Fibroblast of skin of scalp (primary cell): ENCODE data around the gene PFN1.

ENCODE experiments used
- DNase-seq: peaks from one replicate; pipeline ENCODE4 v3.0.0-alpha.2; 2013

The PFN1 gene

GRCh38 chr17:4967539-4968485, 19.5 kb upstream of the PFN1 start, which contains the start of gene SPAG7:
SPAG7 (minus strand) TSS chr17:4967817; CDS start chr17:4967804, 13 bp downstream.
- DNase-seq: peak; percentile 98

- peak; percentile 100 for DNase-seq
These were observed 18.7 kb upstream of the PFN1 start for GRCh38 chr17:4966844-4967538.

GRCh38 chr17:4965311-4965986, 17.1 kb upstream of the PFN1 start:
- DNase-seq: no peak

- no peak for DNase-seq
These were observed 12.1 kb upstream of the PFN1 start for GRCh38 chr17:4960279-4960922.

- DNase-seq: no peak
These were observed 11.1 kb upstream of the PFN1 start for GRCh38 chr17:4959261-4959965.

GRCh38 chr17:4958102-4958501, 9.8 kb upstream of the PFN1 start:
- no peak for DNase-seq

GRCh38 chr17:4956493-4957061, 8.2 kb upstream of the PFN1 start:
- no peak for DNase-seq

- no peak for DNase-seq
These were observed 6.8 kb upstream of the PFN1 start for GRCh38 chr17:4955091-4955490.

- DNase-seq: peak; percentile 70
These were observed 5.2 kb upstream of the PFN1 start for GRCh38 chr17:4953451-4953961.

GRCh38 chr17:4951486-4951885, 3.2 kb upstream of the PFN1 start:
- no peak for DNase-seq

- DNase-seq: no peak
These were observed 2.4 kb upstream of the PFN1 start, which contains the start of gene ENO3 for GRCh38 chr17:4950746-4951204. ENO3 (plus strand) TSS chr17:4951119; CDS start chr17:4951830, 711 bp downstream.

- no peak for DNase-seq
These were observed 1.9 kb upstream of the PFN1 start for GRCh38 chr17:4950075-4950745.

- peak; percentile 72 for DNase-seq
These were observed 1.2 kb upstream of the PFN1 start for GRCh38 chr17:4949321-4950074.

- DNase-seq: peak; percentile 95
These were observed 596 bp upstream of the PFN1 start for GRCh38 chr17:4948931-4949320.

GRCh38 chr17:4947411-4948165, 742 bp downstream of the PFN1 start:
- peak; percentile 73 for DNase-seq

- peak; percentile 54 for DNase-seq
These were observed 1.3 kb downstream of the PFN1 start for GRCh38 chr17:4947010-4947410.

- no peak for DNase-seq
These were observed 1.9 kb downstream of the PFN1 start for GRCh38 chr17:4946312-4946976.

- no peak for DNase-seq
These were observed 2.4 kb downstream of the PFN1 start for GRCh38 chr17:4945944-4946280.
